GM21515 (cell line): ENCODE data around the gene MAP4K1.

ENCODE experiments used
- ATAC-seq: cut with Tn5 transposase; IDR thresholded peaks from one replicate; pipeline ENCODE4 v1.9.1; 2021; ENCODE audit not compliant: unreplicated experiment

The MAP4K1 gene

GRCh38 chr19:38617764-38618589 is at the start of gene MAP4K1:
MAP4K1 (minus strand) TSS chr19:38617953; CDS start chr19:38617895, 58 bp downstream.
- ATAC-seq: peak; percentile 47

- ATAC-seq: no peak
Measured at GRCh38 chr19:38666663-38667511, 49.1 kb upstream of the MAP4K1 start.

- ATAC-seq: no peak
Measured at GRCh38 chr19:38665950-38666662, 48.4 kb upstream of the MAP4K1 start.

GRCh38 chr19:38665219-38665931 is 47.6 kb upstream of the MAP4K1 start:
- no peak for ATAC-seq

- no peak for ATAC-seq
Measured at GRCh38 chr19:38664503-38665211, 46.9 kb upstream of the MAP4K1 start.

- no peak for ATAC-seq
Measured at GRCh38 chr19:38663957-38664502, 46.3 kb upstream of the MAP4K1 start.

- ATAC-seq: no peak
Measured at GRCh38 chr19:38663156-38663651, 45.5 kb upstream of the MAP4K1 start.

GRCh38 chr19:38662537-38663155 is 44.9 kb upstream of the MAP4K1 start:
- ATAC-seq: no peak

GRCh38 chr19:38661996-38662395 is 44.2 kb upstream of the MAP4K1 start:
- ATAC-seq: no peak

GRCh38 chr19:38661136-38661535 is 43.4 kb upstream of the MAP4K1 start:
- ATAC-seq: no peak

GRCh38 chr19:38660724-38661123 is 43.0 kb upstream of the MAP4K1 start:
- no peak for ATAC-seq

GRCh38 chr19:38658462-38659306 is 40.9 kb upstream of the MAP4K1 start:
- no peak for ATAC-seq

GRCh38 chr19:38657633-38658222 is 40.0 kb upstream of the MAP4K1 start:
- no peak for ATAC-seq

- ATAC-seq: no peak
Measured at GRCh38 chr19:38656171-38656981, 38.6 kb upstream of the MAP4K1 start.

GRCh38 chr19:38655148-38655824 is 37.5 kb upstream of the MAP4K1 start:
- ATAC-seq: no peak

- ATAC-seq: no peak
Measured at GRCh38 chr19:38654628-38655055, 36.9 kb upstream of the MAP4K1 start.
